GM21528 (cell line): ENCODE measurements around the gene GRPEL2.
"Not testable (repeated sequence)": the region's sequence is repeated elsewhere in the genome, so short reads cannot be mapped to it uniquely, and the experiment has no call there.

Experiments
- ATAC-seq: cut with Tn5 transposase; IDR thresholded peaks from one replicate; pipeline ENCODE4 v1.9.1; 2021; ENCODE audit warnings: mild to moderate bottlenecking, moderate library complexity; ENCODE audit not compliant: unreplicated experiment, low FRiP score

The GRPEL2 gene

GRCh38 chr5:149374801-149375200, 29.5 kb downstream of the GRPEL2 start:
- no peak for ATAC-seq

- no peak for ATAC-seq
Observed at GRCh38 chr5:149375434-149375833, 30.1 kb downstream of the GRPEL2 start.

GRCh38 chr5:149376104-149376503, 30.8 kb downstream of the GRPEL2 start:
- no peak for ATAC-seq

GRCh38 chr5:149376711-149377447, 31.6 kb downstream of the GRPEL2 start:
- ATAC-seq, result no peak

GRCh38 chr5:149378241-149378820, 33.0 kb downstream of the GRPEL2 start:
- ATAC-seq, result no peak

GRCh38 chr5:149379177-149379761, 34.0 kb downstream of the GRPEL2 start, which contains the start of gene IL17B:
Gene IL17B, minus strand, starts transcription at chr5:149379292. Its CDS starts 67 bp downstream, at chr5:149379225.
- ATAC-seq, result no peak

GRCh38 chr5:149379818-149380374, 34.6 kb downstream of the GRPEL2 start:
- ATAC-seq, result no peak

GRCh38 chr5:149380466-149381121, 35.3 kb downstream of the GRPEL2 start:
- ATAC-seq, result no peak

- ATAC-seq, result no peak
Observed at GRCh38 chr5:149381261-149381985, 36.1 kb downstream of the GRPEL2 start.

GRCh38 chr5:149381986-149382338, 36.7 kb downstream of the GRPEL2 start:
- ATAC-seq, result no peak

- no peak for ATAC-seq
Observed at GRCh38 chr5:149382517-149383220, 37.4 kb downstream of the GRPEL2 start.

GRCh38 chr5:149383399-149383798, 38.1 kb downstream of the GRPEL2 start:
- ATAC-seq, result no peak

- no peak for ATAC-seq
Observed at GRCh38 chr5:149386166-149386565, 40.9 kb downstream of the GRPEL2 start.

GRCh38 chr5:149387081-149387631, 41.9 kb downstream of the GRPEL2 start:
- ATAC-seq, result no peak

- ATAC-seq, result no peak
Observed at GRCh38 chr5:149387982-149388381, 42.7 kb downstream of the GRPEL2 start.

GRCh38 chr5:149388498-149389190, 43.3 kb downstream of the GRPEL2 start:
- no peak for ATAC-seq

GRCh38 chr5:149389552-149390495, 44.5 kb downstream of the GRPEL2 start:
- no peak for ATAC-seq

- ATAC-seq, result not testable (repeated sequence)
Observed at GRCh38 chr5:149391076-149391475, 45.8 kb downstream of the GRPEL2 start.
